22Rv1 (cell line): ENCODE measurements around the gene PARK7.
A peak's percentile ranks its signal among the peaks of the same experiment; 100 is the strongest.

Source experiments
- H3K27ac ChIP-seq: fragments of 450-650 bp; 2 replicates; pipeline ENCODE4 v1.5.1; 2017
- CTCF ChIP-seq: fragments of 450-650 bp; IDR thresholded peaks from 2 replicates; pipeline ENCODE4 v1.5.1; 2017; ENCODE audit warnings: mild to moderate bottlenecking
- ZFX ChIP-seq: fragments of 450-650 bp; IDR thresholded peaks from 2 replicates; pipeline ENCODE4 v1.6.1; 2017; ENCODE audit warnings: antibody characterized with exemption, borderline replicate concordance

Gene PARK7

GRCh38 chr1:7985851-7986612 lies 24.5 kb downstream of the PARK7 start:
- TF ChIP-seq CTCF (no peak), ZFX (no peak)
- 0 out of 2 replicates have a peak overlapping the region, but pooled peaks have one; percentile 20 for H3K27ac ChIP-seq

GRCh38 chr1:7987528-7987927 lies 26.0 kb downstream of the PARK7 start:
- TF ChIP-seq CTCF (no peak), ZFX (no peak)
- H3K27ac ChIP-seq: peak overlapping the region; percentile 61

DNA sequence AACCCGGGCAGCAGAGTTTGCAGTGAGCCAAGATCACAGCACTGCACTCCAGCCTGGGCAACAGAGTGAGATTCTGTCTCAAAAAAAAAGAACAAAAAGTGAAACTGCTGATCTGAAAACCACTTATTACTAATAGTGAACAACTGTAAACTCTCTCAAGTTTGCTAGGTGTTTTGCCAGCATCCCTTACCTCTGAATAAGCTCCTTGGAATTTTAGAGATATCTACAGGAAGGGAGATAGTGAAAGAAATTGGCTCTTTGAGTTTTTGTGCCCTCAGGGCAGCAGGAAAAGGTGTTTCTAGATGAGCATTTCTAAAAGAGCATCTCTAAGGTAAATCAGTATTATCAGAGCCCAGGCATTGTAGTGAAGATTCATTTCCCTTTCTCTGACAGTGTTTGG lies 27.1 kb downstream of the PARK7 start:
- TF ChIP-seq CTCF (no peak), ZFX (no peak)
- peak overlapping the region; percentile 61 for H3K27ac ChIP-seq

- TF ChIP-seq CTCF (no peak), ZFX (no peak)
- H3K27ac ChIP-seq: no peak overlapping the region
Measured at GRCh38 chr1:7989762-7990428, 28.4 kb downstream of the PARK7 start.

DNA sequence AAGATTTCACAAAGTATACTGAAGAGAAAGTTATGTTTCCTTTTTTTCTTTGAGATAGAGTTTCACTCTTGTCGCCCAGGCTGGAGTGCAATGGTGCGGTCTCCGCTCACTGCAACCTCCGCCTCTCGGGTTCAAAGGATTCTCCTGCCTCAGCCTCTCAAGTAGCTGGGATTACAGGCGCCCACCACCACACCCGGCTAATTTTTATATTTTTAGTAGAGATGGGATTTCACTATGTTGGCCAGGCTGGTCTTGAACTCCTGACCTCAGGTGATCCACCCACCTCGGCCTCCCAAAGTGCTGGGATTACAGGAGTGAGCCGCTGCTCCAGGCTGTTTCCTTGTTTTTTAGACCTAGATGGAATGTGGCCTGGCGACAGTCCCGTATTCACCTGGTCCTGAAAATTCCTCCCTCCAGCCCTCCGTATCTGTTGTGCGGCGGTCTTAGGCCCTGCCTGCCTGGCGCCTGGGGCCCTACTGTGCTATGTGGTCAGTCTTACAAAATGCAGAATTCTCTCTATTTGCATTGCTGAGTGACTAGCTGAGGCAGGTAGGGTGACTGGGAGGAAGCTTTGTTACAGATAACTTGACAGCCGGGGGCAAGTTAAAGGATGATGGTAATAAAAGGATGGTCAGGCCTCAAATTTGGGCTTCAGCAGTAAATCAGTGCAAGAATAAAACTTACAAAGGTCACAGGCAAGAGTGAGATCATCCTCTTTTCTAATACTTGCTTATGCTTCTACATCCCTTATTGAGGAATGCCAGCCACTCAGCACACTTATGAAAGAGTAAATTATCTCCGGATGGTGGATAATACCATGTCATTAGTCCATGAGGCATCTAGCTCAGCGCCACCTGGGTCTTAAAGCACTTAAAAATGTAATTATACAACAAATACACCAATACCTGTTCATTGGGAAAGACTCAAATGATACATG lies 30.3 kb downstream of the PARK7 start:
- TF ChIP-seq CTCF (no peak), ZFX (no peak)
- no peak overlapping the region for H3K27ac ChIP-seq

- no peak overlapping the region for H3K27ac ChIP-seq
- TF ChIP-seq ZFX: no peak
- TF ChIP-seq CTCF: no peak
Measured at GRCh38 chr1:7992885-7993284, 31.4 kb downstream of the PARK7 start.
